Medulla oblongata (tissue), 1 donor: ENCODE data around the gene LRRC8E.

ENCODE experiments used
- DNase-seq: peaks from one replicate; pipeline ENCODE4 v3.0.0-alpha.2; 2015; ENCODE audit errors: extremely low spot score

Gene LRRC8E

GRCh38 chr19:7868326-7868670 is 20.0 kb upstream of the LRRC8E start:
- no peak for DNase-seq

GRCh38 chr19:7868671-7869452 is 19.4 kb upstream of the LRRC8E start:
- no peak for DNase-seq

GRCh38 chr19:7869453-7869909 is 18.8 kb upstream of the LRRC8E start:
- no peak for DNase-seq

DNA sequence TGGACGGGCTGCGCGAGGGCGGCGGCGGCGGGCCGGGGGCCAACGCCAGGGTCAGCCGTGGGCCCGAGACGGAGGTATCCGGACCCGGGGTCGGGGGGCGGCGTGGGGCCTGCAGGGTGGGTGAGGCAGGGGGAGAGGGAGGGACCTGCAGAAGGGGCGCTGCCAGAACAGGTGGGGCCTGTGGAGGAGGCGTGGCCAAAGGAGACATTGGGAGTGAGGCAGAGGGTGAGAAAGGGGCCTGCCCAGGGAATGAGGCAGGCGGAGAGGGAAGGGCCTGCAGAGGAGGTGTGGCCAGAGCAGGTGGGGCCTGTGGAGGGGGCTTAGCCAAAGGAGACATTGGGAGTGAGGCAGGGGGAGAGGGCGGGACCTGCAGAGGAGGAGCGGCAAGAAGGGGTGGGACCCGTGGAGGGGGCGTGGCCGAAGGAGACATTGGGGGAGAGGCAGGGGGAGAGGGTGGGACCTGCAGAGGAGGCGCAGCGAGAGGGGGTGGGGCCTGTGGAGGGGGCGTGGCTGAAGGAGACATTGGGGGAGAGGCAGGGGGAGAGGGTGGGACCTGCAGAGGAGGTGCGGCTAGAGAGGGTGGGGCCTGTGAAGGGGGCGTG is 18.3 kb upstream of the LRRC8E start:
- DNase-seq, result no peak

DNA sequence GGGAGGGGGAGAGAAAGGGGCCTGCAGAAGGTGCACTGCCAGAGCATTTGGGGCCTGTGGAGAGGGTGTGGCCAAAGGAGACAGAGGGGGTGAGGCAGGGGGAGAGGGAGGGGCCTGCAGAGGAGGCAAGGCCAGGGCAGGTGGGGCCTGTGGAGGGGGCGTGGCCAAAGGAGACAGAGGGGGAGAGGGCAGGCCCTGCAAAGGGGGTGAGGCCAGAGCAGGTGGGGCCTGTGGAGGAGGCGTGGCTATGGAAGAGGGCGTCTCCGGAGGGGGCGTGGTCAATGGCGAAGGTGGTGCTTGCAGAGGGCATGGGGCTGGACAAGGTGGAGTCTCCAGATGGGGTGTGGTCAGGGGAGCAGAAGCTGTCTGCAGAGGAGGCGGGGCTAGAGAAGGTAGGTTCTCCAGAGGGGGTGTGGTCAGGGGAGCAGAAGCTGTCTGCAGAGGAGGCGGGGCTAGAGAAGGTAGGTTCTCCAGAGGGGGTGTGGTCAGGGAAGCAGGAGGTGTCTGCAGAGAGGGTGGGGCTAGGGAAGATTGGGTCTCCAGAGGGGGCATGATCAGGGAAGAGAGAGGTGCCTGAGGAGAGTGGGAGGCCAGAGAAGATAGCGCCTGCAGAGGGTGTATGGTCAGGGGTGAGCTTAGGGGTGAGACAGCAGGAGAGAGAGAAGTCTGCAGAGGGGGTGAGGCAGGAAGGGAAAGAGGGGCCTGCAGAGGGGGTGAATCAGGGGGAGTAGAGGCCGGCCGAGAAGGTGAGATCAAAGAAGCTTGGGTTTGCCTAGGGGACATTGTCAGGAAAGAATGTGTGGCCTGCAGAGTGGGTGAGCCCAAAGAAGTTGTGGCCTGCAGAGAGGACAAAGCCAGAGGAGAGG is 17.5 kb upstream of the LRRC8E start:
- no peak for DNase-seq

GRCh38 chr19:7871437-7872305 is 16.6 kb upstream of the LRRC8E start:
- peak; percentile 77 for DNase-seq

DNA sequence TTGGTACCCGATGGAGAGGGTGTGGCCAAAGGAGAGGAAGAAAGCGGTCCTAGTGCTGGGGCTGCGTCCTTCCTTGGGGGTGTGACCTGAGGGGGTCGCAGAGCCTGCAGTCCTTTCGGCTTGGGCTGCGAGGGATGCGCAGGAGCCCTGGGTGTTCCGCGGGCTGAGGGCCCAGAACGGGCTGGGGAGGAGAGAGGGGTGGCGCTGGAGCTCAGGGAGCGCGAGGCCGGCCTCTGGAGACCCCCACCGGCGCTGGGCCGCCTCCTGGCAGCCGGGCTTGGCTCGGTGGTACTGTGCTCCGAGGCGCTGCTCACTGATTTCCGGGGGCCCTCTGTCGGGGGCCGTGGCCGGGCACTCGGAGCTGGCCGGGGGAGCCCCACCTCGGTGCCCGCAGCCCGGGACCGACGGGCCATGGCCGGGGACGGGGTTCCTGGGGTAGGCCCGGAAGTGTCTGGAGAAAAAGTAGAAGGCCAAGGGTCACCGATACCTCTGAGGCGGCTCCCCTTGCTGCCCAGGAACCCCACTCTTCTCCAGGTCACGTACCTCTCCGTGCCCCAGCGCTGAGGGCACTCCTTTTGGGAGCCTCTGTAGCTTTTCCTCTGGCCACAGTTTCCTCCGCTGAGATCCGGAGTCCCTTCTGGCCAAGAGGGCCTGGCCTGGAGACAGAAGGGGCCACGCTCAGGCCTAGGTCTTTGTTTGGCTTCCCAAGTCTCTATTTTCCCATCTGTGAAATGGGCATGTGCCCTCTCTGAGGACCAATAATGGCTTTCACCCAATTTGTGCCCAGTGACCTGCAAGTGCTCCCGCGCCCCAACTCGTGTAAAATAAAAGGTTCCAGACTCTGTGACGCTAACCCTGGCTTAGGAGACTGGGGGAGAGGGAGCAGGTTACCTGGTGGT is 15.8 kb upstream of the LRRC8E start:
- no peak for DNase-seq

DNA sequence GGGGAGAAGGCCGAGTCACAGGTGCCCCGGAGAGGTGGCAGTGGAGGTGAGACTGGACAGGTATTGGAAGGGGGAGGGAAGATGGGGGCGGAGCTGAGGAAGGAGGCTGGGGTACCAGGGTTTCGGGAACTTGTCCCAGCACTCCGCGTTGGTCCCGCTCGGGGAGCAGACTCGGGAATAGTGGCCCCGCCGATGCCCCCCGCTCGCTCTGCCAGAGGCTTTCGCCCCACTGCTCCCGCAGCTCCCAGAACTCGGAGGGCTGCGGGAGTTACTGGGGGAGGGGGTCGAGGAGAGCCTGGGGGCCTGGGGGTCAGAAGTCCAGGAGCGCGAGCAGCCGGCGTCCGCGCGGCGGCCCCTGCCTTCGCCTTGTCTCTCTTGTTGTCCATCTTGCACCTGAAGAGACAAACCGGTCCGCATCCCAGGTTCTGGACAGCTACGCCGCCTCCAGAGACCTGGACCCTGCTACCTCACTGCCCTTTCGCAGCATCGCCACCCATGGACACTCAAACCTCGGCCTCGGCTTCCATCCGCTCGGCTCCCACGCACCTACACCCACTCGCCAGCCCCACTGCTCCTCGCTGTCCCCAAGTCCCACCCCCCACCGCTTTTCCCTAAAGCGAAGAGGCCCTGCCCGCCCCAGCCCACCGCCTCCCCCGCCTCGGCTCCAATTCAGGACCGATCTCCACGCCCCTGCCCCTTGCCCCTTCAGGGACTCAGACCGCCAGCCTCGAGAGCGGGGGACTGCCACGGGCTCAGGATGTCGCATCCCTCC is 14.8 kb upstream of the LRRC8E start:
- DNase-seq, result no peak

GRCh38 chr19:7874076-7874896 is 14.0 kb upstream of the LRRC8E start, which contains the start of gene PRR36:
PRR36 (minus strand) TSS chr19:7874390; CDS start chr19:7873689, 701 bp downstream.
- DNase-seq, result no peak

DNA sequence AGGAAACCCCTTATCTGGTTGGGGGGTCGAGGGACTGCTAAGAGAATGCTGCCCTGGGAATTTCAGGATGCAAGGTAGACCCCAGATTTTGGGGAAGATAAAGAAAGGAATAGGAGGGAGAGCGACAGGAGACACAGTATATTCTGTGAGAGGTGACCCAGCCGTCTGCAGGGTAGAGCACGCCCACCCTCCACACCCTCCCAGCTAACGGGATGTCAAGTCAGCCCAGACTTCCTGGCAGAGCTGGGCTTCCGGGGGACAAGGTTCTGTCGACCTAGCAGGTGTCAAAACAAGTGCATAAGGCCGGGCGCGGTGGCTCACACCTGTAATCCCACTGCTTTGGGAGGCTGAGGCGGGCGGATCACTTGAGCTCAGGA is 13.4 kb upstream of the LRRC8E start:
- DNase-seq, result no peak

DNA sequence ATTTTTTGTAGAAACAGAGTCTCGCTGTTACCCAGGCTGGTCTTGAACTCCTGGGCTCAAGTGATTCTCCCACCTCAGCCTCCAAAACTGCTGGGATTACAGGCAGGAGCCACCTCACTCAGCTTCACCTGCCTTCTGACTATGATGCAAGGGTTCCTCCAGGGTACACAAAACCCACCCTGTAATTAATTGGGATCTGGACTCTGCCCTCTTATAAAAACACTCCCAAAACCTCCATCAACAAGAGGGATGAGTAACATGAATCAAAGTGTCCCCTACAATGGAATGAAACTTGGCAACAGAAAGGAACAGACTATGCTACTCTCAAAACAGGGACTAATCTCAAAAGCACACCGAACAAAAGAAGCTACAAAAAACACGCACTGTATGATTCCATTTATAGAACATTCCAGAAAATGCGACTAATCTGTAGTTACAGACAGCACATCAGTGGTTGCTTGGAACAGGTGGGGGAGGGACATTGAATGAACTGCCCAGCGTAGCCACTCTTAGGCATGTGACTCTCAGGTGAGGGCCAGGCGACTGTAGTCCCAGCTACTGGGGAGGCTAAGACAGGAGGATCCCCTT is 11.0 kb upstream of the LRRC8E start:
- no peak for DNase-seq

- no peak for DNase-seq
Measured at GRCh38 chr19:7879111-7879807, 9.1 kb upstream of the LRRC8E start.

GRCh38 chr19:7879836-7880235 is 8.5 kb upstream of the LRRC8E start:
- no peak for DNase-seq

- DNase-seq, result no peak
Measured at GRCh38 chr19:7881910-7882309, 6.4 kb upstream of the LRRC8E start.

GRCh38 chr19:7883105-7883504 is 5.2 kb upstream of the LRRC8E start:
- no peak for DNase-seq

- DNase-seq, result no peak
Measured at GRCh38 chr19:7883796-7884570, 4.3 kb upstream of the LRRC8E start.

GRCh38 chr19:7885818-7886217 is 2.5 kb upstream of the LRRC8E start:
- no peak for DNase-seq
